OCI-LY1 (cell line): ENCODE data around the gene ESR2.

ENCODE experiments used
- H2AFZ ChIP-seq: fragments of 200-600 bp; sonication (generic), shearing (Covaris generic); 2 replicates; pipeline ENCODE4 v1.6.0; 2014; ENCODE audit warnings: antibody characterized with exemption, mild to moderate bottlenecking, low read length
- H3F3A ChIP-seq: fragments of 200-600 bp; sonication (generic), shearing (Covaris generic); 2 replicates; pipeline ENCODE4 v1.6.0; 2014; ENCODE audit warnings: mild to moderate bottlenecking, antibody characterized with exemption, low read length, moderate library complexity; ENCODE audit not compliant: insufficient read depth
- H3K27ac ChIP-seq: fragments of 200-600 bp; sonication (generic); 2 replicates; pipeline ENCODE4 v1.5.1; 2014; ENCODE audit warnings: low read length, mixed run types, mild to moderate bottlenecking, low read depth; ENCODE audit not compliant: poor library complexity, severe bottlenecking
- H3K27me3 ChIP-seq: fragments of 200-600 bp; sonication (generic); 2 replicates; pipeline ENCODE4 v1.6.0; 2014; ENCODE audit warnings: antibody characterized with exemption, mild to moderate bottlenecking, low read length, moderate library complexity; ENCODE audit not compliant: insufficient read depth
- H3K36me3 ChIP-seq: fragments of 200-600 bp; sonication (generic); 2 replicates; pipeline ENCODE4 v1.6.1; 2014; ENCODE audit warnings: mild to moderate bottlenecking, antibody characterized with exemption, low read length, moderate library complexity, mixed read lengths; ENCODE audit not compliant: insufficient read depth
- H3K4me1 ChIP-seq: fragments of 200-600 bp; sonication (generic); 2 replicates; pipeline ENCODE4 v1.5.1; 2014; ENCODE audit warnings: mild to moderate bottlenecking, low read length, moderate library complexity; ENCODE audit not compliant: insufficient read depth, severe bottlenecking
- H3K4me2 ChIP-seq: fragments of 200-600 bp; sonication (generic), shearing (Covaris generic); 2 replicates; pipeline ENCODE4 v1.6.1; 2014; ENCODE audit warnings: low read length
- H3K4me3 ChIP-seq: fragments of 200-600 bp; sonication (generic); 2 replicates; pipeline ENCODE4 v1.5.1; 2014; ENCODE audit warnings: low read length, low read depth, mild to moderate bottlenecking, mixed read lengths; ENCODE audit not compliant: poor library complexity, severe bottlenecking
- H3K79me2 ChIP-seq: fragments of 200-600 bp; shearing (Covaris generic); 2 replicates; pipeline ENCODE4 v1.6.1; 2016; ENCODE audit warnings: mixed run types, low read length, mixed read lengths; ENCODE audit not compliant: insufficient read depth
- H3K9ac ChIP-seq: fragments of 200-600 bp; sonication (generic), shearing (Covaris generic); 2 replicates; pipeline ENCODE4 v1.6.1; 2014; ENCODE audit warnings: mild to moderate bottlenecking, low read length, mixed read lengths
- H3K9me2 ChIP-seq: fragments of 200-600 bp; sonication (generic), shearing (Covaris generic); 2 replicates; pipeline ENCODE4 v1.6.1; 2014; ENCODE audit warnings: low read depth, mild to moderate bottlenecking, low read length, mixed read lengths
- H3K9me3 ChIP-seq: fragments of 200-600 bp; shearing (Covaris generic); 2 replicates; pipeline ENCODE4 v1.6.1; 2014; ENCODE audit warnings: low read length, mixed read lengths
- H4K20me1 ChIP-seq: fragments of 200-600 bp; sonication (generic), shearing (Covaris generic); 2 replicates; pipeline ENCODE4 v1.6.0; 2016; ENCODE audit warnings: mild to moderate bottlenecking, low read length; ENCODE audit not compliant: insufficient read depth
- CTCF ChIP-seq: fragments of 200-600 bp; sonication (generic), shearing (Covaris generic); IDR thresholded peaks from 2 replicates; pipeline ENCODE4 v1.5.1; 2017; ENCODE audit warnings: mild to moderate bottlenecking, antibody characterized with exemption, low read length, moderate library complexity, mixed read lengths
- EZH2 ChIP-seq: fragments of 200-600 bp; sonication (generic), shearing (Covaris generic); IDR thresholded peaks from 2 replicates; pipeline ENCODE4 v1.8.0; 2017; ENCODE audit warnings: borderline replicate concordance, mixed run types, mild to moderate bottlenecking, antibody characterized with exemption, low read length, moderate library complexity, mixed read lengths

The ESR2 gene

GRCh38 chr14:64092338-64092737 is 201.8 kb downstream of the ESR2 start:
- Histone ChIP-seq H3K9ac (no peak overlapping the region), H3K27ac (no peak overlapping the region), H3K27me3 (no peaks in the 10 kb centered on the region), H3K36me3 (peaks cover 70% of the 10 kb centered on the region; the same call in 1 of the 2 replicates), H3K4me1 (no peaks in the 10 kb centered on the region), H3K9me2 (no peaks in the 10 kb centered on the region), H3F3A (0 out of 2 replicates have a peak, but pooled peaks cover 3% of the 10 kb centered on the region), H4K20me1 (no peaks in the 10 kb centered on the region), H3K4me2 (no peak overlapping the region), H3K79me2 (no peaks in the 10 kb centered on the region), H2AFZ (no peak overlapping the region), H3K4me3 (no peak overlapping the region), H3K9me3 (no peaks in the 10 kb centered on the region)
- TF ChIP-seq CTCF (no peak), EZH2 (no peak)

DNA sequence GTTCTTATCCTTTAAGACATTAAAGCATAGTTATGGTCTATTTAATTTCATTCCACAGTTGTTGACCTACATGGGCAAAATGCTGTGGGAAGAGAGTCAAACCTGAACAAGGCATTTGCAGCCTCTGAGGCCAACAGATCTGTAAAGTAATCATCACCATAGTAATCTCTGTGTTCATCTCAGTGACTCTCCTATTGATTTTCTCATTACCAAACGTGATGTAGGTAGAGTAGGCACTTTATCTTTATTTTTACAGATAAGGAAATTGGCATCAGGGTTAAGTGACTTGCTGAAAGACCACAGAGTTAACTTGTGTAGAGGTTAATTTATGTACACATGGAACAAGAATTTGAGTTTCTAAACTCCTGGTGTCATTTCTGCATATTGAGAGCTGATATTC is 203.0 kb downstream of the ESR2 start:
- H3F3A ChIP-seq: no peaks in the 10 kb centered on the region
- H3K9me3 ChIP-seq: no peaks in the 10 kb centered on the region
- peaks cover 63% of the 10 kb centered on the region; the same call in 1 of the 2 replicates for H3K36me3 ChIP-seq
- no peaks in the 10 kb centered on the region for H3K79me2 ChIP-seq
- H3K9me2 ChIP-seq: no peaks in the 10 kb centered on the region
- H3K4me2 ChIP-seq: no peak overlapping the region
- TF ChIP-seq EZH2: no peak
- no peak for TF ChIP-seq CTCF
- no peak overlapping the region for H3K9ac ChIP-seq
- H3K27me3 ChIP-seq: no peaks in the 10 kb centered on the region
- no peaks in the 10 kb centered on the region for H3K4me1 ChIP-seq
- H4K20me1 ChIP-seq: no peaks in the 10 kb centered on the region
- no peak overlapping the region for H2AFZ ChIP-seq
- no peak overlapping the region for H3K4me3 ChIP-seq
- H3K27ac ChIP-seq: no peak overlapping the region

DNA sequence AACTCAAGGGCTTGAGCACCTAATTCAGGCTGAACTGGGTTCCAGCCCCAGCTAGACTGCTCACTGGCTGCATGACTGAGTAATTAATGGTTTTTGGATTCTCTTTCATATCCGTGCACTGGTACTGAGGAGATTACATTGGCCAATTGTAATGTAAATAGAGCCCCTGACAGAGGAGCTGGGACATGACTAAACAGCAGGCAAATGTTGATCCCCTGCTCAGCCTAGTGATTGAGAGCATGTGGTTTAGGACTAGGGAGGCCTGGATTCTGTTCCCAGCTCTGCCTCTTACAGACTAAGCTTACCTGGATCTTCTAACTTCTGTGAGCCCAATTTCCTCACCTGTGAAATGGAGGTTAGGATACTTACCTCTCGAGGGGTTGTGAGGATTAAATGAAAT is 204.3 kb downstream of the ESR2 start:
- no peak overlapping the region for H2AFZ ChIP-seq
- no peaks in the 10 kb centered on the region for H4K20me1 ChIP-seq
- no peaks in the 10 kb centered on the region for H3K27me3 ChIP-seq
- H3K9me2 ChIP-seq: no peaks in the 10 kb centered on the region
- no peaks in the 10 kb centered on the region for H3K9me3 ChIP-seq
- no peak overlapping the region for H3K9ac ChIP-seq
- no peak overlapping the region for H3K4me2 ChIP-seq
- TF ChIP-seq CTCF (no peak), EZH2 (no peak)
- no peaks in the 10 kb centered on the region for H3K4me1 ChIP-seq
- H3K79me2 ChIP-seq: no peaks in the 10 kb centered on the region
- no peak overlapping the region for H3K4me3 ChIP-seq
- H3K27ac ChIP-seq: no peak overlapping the region
- no peaks in the 10 kb centered on the region for H3F3A ChIP-seq
- peaks cover 50% of the 10 kb centered on the region; the same call in 1 of the 2 replicates for H3K36me3 ChIP-seq
